ENCODE measurements around the gene ESRRB.

DNA sequence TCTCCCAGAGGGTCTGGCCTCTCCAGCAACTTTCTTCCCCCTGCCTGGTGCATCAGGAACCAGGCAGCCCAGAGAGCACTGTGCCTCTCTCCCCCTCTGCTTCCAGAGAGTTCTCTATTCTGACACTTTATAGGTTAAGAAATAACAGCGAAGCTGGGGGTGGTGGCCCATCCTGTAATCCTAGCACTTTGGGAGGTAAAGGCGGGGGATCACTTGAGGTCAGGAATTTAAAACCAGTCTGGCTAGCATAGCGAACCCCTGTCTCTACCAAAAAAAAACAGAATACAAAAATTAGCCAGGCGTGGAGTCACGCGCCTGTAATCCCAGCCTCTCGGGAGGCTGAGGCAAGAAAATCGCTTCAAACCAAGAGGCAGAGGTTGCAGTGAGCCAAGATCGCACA lies 58.3 kb downstream of the ESRRB start:
- TF ChIP-seq, protein P1, sequence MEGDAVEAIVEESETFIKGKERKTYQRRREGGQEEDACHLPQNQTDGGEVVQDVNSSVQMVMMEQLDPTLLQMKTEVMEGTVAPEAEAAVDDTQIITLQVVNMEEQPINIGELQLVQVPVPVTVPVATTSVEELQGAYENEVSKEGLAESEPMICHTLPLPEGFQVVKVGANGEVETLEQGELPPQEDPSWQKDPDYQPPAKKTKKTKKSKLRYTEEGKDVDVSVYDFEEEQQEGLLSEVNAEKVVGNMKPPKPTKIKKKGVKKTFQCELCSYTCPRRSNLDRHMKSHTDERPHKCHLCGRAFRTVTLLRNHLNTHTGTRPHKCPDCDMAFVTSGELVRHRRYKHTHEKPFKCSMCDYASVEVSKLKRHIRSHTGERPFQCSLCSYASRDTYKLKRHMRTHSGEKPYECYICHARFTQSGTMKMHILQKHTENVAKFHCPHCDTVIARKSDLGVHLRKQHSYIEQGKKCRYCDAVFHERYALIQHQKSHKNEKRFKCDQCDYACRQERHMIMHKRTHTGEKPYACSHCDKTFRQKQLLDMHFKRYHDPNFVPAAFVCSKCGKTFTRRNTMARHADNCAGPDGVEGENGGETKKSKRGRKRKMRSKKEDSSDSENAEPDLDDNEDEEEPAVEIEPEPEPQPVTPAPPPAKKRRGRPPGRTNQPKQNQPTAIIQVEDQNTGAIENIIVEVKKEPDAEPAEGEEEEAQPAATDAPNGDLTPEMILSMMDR (conservative IDR thresholded peaks at IDR 0.05; ENCODE audit: low read length), result no peak
- TF ChIP-seq EZH2phosphoT487 (IDR thresholded peaks at IDR 0.05; ENCODE audit: borderline replicate concordance, low read depth, low read length), result no peak
